ENCODE data around the gene STK26.

Gene STK26

GRCh38 chrX:132058050-132058449 is 34.9 kb downstream of the STK26 start:
- DNase-seq (ENCODE audit: low read depth, low spot score) = no peak
- no peaks in the 10 kb centered on the region for H3K27me3 ChIP-seq (ENCODE audit: insufficient read depth, insufficient read length)
- no peak overlapping the region for H3K9ac ChIP-seq (ENCODE audit: insufficient read length, low read depth)
- peaks cover 11% of the 10 kb centered on the region for H3K36me3 ChIP-seq (ENCODE audit: insufficient read depth, insufficient read length, low read length)
- no peaks in the 10 kb centered on the region for H3K9me3 ChIP-seq (ENCODE audit: insufficient read depth, low read length)
- no peaks in the 10 kb centered on the region for H3K4me1 ChIP-seq (ENCODE audit: insufficient read depth, insufficient read length)
- TF ChIP-seq ZNF274 (IDR thresholded peaks at IDR 0.05; ENCODE audit: low read depth, low read length) (no peak), SUZ12 (IDR thresholded peaks at IDR 0.05; ENCODE audit: extremely low read depth, insufficient read depth, insufficient read length) (no peak), YY1 (IDR thresholded peaks at IDR 0.05; ENCODE audit: insufficient read depth, insufficient read length) (no peak)
- H3K4me3 ChIP-seq (ENCODE audit: insufficient read length, low read depth) = no peak overlapping the region

GRCh38 chrX:132058975-132059374 is 35.9 kb downstream of the STK26 start:
- no peak for DNase-seq (ENCODE audit: low read depth, low spot score)
- H3K9ac ChIP-seq (ENCODE audit: insufficient read length, low read depth) = no peak overlapping the region
- H3K9me3 ChIP-seq (ENCODE audit: insufficient read depth, low read length) = no peaks in the 10 kb centered on the region
- H3K4me3 ChIP-seq (ENCODE audit: insufficient read length, low read depth) = no peak overlapping the region
- peaks cover 13% of the 10 kb centered on the region for H3K36me3 ChIP-seq (ENCODE audit: insufficient read depth, insufficient read length, low read length)
- no peak for TF ChIP-seq SUZ12 (IDR thresholded peaks at IDR 0.05; ENCODE audit: extremely low read depth, insufficient read depth, insufficient read length)
- no peak for TF ChIP-seq YY1 (IDR thresholded peaks at IDR 0.05; ENCODE audit: insufficient read depth, insufficient read length)
- no peak for TF ChIP-seq ZNF274 (IDR thresholded peaks at IDR 0.05; ENCODE audit: low read depth, low read length)
- H3K4me1 ChIP-seq (ENCODE audit: insufficient read depth, insufficient read length) = no peaks in the 10 kb centered on the region
- H3K27me3 ChIP-seq (ENCODE audit: insufficient read depth, insufficient read length) = no peaks in the 10 kb centered on the region

GRCh38 chrX:132059973-132060540 is 37.0 kb downstream of the STK26 start:
- Histone ChIP-seq H3K27me3 (ENCODE audit: insufficient read depth, insufficient read length) (no peaks in the 10 kb centered on the region), H3K9ac (ENCODE audit: insufficient read length, low read depth) (no peak overlapping the region), H3K9me3 (ENCODE audit: insufficient read depth, low read length) (no peaks in the 10 kb centered on the region), H3K4me1 (ENCODE audit: insufficient read depth, insufficient read length) (no peaks in the 10 kb centered on the region), H3K36me3 (ENCODE audit: insufficient read depth, insufficient read length, low read length) (peaks cover 11% of the 10 kb centered on the region), H3K4me3 (ENCODE audit: insufficient read length, low read depth) (no peak overlapping the region)
- no peak for DNase-seq (ENCODE audit: low read depth, low spot score)
- TF ChIP-seq YY1 (IDR thresholded peaks at IDR 0.05; ENCODE audit: insufficient read depth, insufficient read length) (no peak), ZNF274 (IDR thresholded peaks at IDR 0.05; ENCODE audit: low read depth, low read length) (no peak), SUZ12 (IDR thresholded peaks at IDR 0.05; ENCODE audit: extremely low read depth, insufficient read depth, insufficient read length) (no peak)

GRCh38 chrX:132063334-132063733 is 40.2 kb downstream of the STK26 start:
- Histone ChIP-seq H3K9me3 (ENCODE audit: insufficient read depth, low read length) (no peaks in the 10 kb centered on the region), H3K4me1 (ENCODE audit: insufficient read depth, insufficient read length) (no peaks in the 10 kb centered on the region), H3K27me3 (ENCODE audit: insufficient read depth, insufficient read length) (no peaks in the 10 kb centered on the region), H3K4me3 (ENCODE audit: insufficient read length, low read depth) (no peak overlapping the region), H3K9ac (ENCODE audit: insufficient read length, low read depth) (no peak overlapping the region), H3K36me3 (ENCODE audit: insufficient read depth, insufficient read length, low read length) (peaks cover 8% of the 10 kb centered on the region)
- TF ChIP-seq YY1 (IDR thresholded peaks at IDR 0.05; ENCODE audit: insufficient read depth, insufficient read length) = no peak
- TF ChIP-seq SUZ12 (IDR thresholded peaks at IDR 0.05; ENCODE audit: extremely low read depth, insufficient read depth, insufficient read length) = no peak
- no peak for TF ChIP-seq ZNF274 (IDR thresholded peaks at IDR 0.05; ENCODE audit: low read depth, low read length)
- DNase-seq (ENCODE audit: low read depth, low spot score) = no peak

GRCh38 chrX:132063862-132064261 is 40.8 kb downstream of the STK26 start:
- H3K9ac ChIP-seq (ENCODE audit: insufficient read length, low read depth) = no peak overlapping the region
- peaks cover 11% of the 10 kb centered on the region for H3K36me3 ChIP-seq (ENCODE audit: insufficient read depth, insufficient read length, low read length)

GRCh38 chrX:132068405-132068804 is 45.3 kb downstream of the STK26 start:
- Histone ChIP-seq H3K9ac (ENCODE audit: insufficient read length, low read depth) (no peak overlapping the region), H3K27me3 (ENCODE audit: insufficient read depth, insufficient read length) (no peaks in the 10 kb centered on the region), H3K4me3 (ENCODE audit: insufficient read length, low read depth) (no peak overlapping the region), H3K4me1 (ENCODE audit: insufficient read depth, insufficient read length) (no peaks in the 10 kb centered on the region), H3K9me3 (ENCODE audit: insufficient read depth, low read length) (no peaks in the 10 kb centered on the region), H3K36me3 (ENCODE audit: insufficient read depth, insufficient read length, low read length) (peaks cover 13% of the 10 kb centered on the region)
- no peak for TF ChIP-seq YY1 (IDR thresholded peaks at IDR 0.05; ENCODE audit: insufficient read depth, insufficient read length)
- DNase-seq (ENCODE audit: low read depth, low spot score) = no peak

More at GRCh38 chrX:132063862-132064261, 40.8 kb downstream of the STK26 start:
- H3K27me3 ChIP-seq (ENCODE audit: insufficient read depth, insufficient read length) = no peaks in the 10 kb centered on the region
- no peaks in the 10 kb centered on the region for H3K4me1 ChIP-seq (ENCODE audit: insufficient read depth, insufficient read length)
- DNase-seq (ENCODE audit: low read depth, low spot score) = no peak
- no peak overlapping the region for H3K4me3 ChIP-seq (ENCODE audit: insufficient read length, low read depth)
- no peaks in the 10 kb centered on the region for H3K9me3 ChIP-seq (ENCODE audit: insufficient read depth, low read length)
- no peak for TF ChIP-seq SUZ12 (IDR thresholded peaks at IDR 0.05; ENCODE audit: extremely low read depth, insufficient read depth, insufficient read length)
- TF ChIP-seq ZNF274 (IDR thresholded peaks at IDR 0.05; ENCODE audit: low read depth, low read length) = no peak
- no peak for TF ChIP-seq YY1 (IDR thresholded peaks at IDR 0.05; ENCODE audit: insufficient read depth, insufficient read length)

GRCh38 chrX:132071254-132071653 is 48.2 kb downstream of the STK26 start:
- Histone ChIP-seq H3K27me3 (ENCODE audit: insufficient read depth, insufficient read length) (no peaks in the 10 kb centered on the region), H3K36me3 (ENCODE audit: insufficient read depth, insufficient read length, low read length) (peaks cover 10% of the 10 kb centered on the region), H3K4me3 (ENCODE audit: insufficient read length, low read depth) (no peak overlapping the region), H3K9me3 (ENCODE audit: insufficient read depth, low read length) (no peaks in the 10 kb centered on the region), H3K9ac (ENCODE audit: insufficient read length, low read depth) (no peak overlapping the region), H3K4me1 (ENCODE audit: insufficient read depth, insufficient read length) (no peaks in the 10 kb centered on the region)
- no peak for TF ChIP-seq YY1 (IDR thresholded peaks at IDR 0.05; ENCODE audit: insufficient read depth, insufficient read length)
- no peak for DNase-seq (ENCODE audit: low read depth, low spot score)

- no peaks in the 10 kb centered on the region for H3K27me3 ChIP-seq (ENCODE audit: insufficient read depth, insufficient read length)
- no peaks in the 10 kb centered on the region for H3K36me3 ChIP-seq (ENCODE audit: insufficient read depth, insufficient read length, low read length)
- no peak overlapping the region for H3K4me3 ChIP-seq (ENCODE audit: insufficient read length, low read depth)
- no peak for DNase-seq (ENCODE audit: low read depth, low spot score)
- no peak overlapping the region for H3K9ac ChIP-seq (ENCODE audit: insufficient read length, low read depth)
- no peaks in the 10 kb centered on the region for H3K4me1 ChIP-seq (ENCODE audit: insufficient read depth, insufficient read length)
- no peak for TF ChIP-seq SUZ12 (IDR thresholded peaks at IDR 0.05; ENCODE audit: extremely low read depth, insufficient read depth, insufficient read length)
- no peak for TF ChIP-seq ZNF274 (IDR thresholded peaks at IDR 0.05; ENCODE audit: low read depth, low read length)
- no peak for TF ChIP-seq YY1 (IDR thresholded peaks at IDR 0.05; ENCODE audit: insufficient read depth, insufficient read length)
- H3K9me3 ChIP-seq (ENCODE audit: insufficient read depth, low read length) = no peaks in the 10 kb centered on the region
These were observed 54.3 kb downstream of the STK26 start for GRCh38 chrX:132077414-132077813.
